ENCODE data around the gene CLUH. TPM values are rescaled to one million over a fixed set of nuclear protein-coding genes. Genes with fewer than 3 reads are reported as not detected.

The CLUH gene
- total RNA-seq, 4 donors from 2014 or later = 42.6 to 87.6 (median 52.9) TPM

DNA sequence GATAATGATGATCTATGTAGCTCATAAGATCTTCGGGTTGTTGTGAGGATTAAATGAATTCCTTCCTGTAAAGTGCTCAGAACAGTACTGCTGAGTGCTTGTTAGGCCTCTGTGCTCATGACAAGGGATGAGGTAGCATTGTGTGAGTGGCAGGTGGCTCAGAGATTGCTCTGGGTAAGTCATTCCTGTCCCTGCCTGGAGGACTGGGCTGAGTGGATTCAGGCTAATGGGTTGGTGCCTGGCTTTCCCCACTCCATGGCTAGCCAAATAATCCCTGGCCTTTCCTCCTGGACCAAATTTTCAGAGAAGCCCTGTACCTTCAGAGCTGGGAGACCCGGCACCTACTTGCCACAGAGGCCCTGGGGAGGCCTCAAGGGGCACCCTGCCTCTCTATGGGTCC lies 39.2 kb upstream of the CLUH start:
- ATAC-seq = no peak
- Histone ChIP-seq H3K4me1 (peaks cover 0 to 19% (median 1%) of the 10 kb centered on the region in 3 donors), H3K4me3 (no peak overlapping the region), H3K27ac (no peak overlapping the region), H3K9me3 (no peaks in the 10 kb centered on the region), H3K27me3 (peaks cover 98% of the 10 kb centered on the region), H3K36me3 (no peaks in the 10 kb centered on the region)
- WGBS, 2 donors (ENCODE audit: low coverage in 1 of 2) = 57 to 62% methylated on average over 1 to 2 of the region's 2 CpGs
- no peak for TF ChIP-seq EP300 (IDR thresholded peaks at IDR 0.05)
- TF ChIP-seq, protein P1, sequence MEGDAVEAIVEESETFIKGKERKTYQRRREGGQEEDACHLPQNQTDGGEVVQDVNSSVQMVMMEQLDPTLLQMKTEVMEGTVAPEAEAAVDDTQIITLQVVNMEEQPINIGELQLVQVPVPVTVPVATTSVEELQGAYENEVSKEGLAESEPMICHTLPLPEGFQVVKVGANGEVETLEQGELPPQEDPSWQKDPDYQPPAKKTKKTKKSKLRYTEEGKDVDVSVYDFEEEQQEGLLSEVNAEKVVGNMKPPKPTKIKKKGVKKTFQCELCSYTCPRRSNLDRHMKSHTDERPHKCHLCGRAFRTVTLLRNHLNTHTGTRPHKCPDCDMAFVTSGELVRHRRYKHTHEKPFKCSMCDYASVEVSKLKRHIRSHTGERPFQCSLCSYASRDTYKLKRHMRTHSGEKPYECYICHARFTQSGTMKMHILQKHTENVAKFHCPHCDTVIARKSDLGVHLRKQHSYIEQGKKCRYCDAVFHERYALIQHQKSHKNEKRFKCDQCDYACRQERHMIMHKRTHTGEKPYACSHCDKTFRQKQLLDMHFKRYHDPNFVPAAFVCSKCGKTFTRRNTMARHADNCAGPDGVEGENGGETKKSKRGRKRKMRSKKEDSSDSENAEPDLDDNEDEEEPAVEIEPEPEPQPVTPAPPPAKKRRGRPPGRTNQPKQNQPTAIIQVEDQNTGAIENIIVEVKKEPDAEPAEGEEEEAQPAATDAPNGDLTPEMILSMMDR (IDR thresholded peaks at IDR 0.05) = no peak
- no peak for TF ChIP-seq POLR2AphosphoS5 (IDR thresholded peaks at IDR 0.05)
- no peak for TF ChIP-seq POLR2A (IDR thresholded peaks at IDR 0.05)

DNA sequence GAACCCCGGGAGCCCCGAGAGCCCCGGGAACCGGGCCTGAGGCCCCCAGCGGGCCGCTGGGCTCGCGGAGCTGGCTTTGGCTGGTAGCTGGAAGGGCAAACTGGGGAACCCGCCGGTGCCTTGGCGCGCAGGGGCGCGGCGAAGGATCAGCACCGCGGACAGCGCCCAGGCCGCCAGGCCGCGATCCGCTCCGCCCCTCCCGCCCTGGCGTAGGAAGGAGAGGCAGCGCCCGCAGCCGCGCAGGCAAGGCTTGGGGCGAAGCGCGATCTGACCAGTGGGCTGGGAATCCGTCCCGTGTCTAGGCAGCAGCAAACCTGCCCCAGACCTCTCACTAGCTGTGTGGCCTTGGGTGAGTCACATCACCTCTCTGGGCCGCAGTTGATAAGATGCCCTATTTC lies 38.2 kb upstream of the CLUH start:
- 0 to 17% methylated on average over 1 to 5 of the region's 35 CpGs for WGBS, 2 donors (ENCODE audit: low coverage in 1 of 2)
- H3K36me3 ChIP-seq = no peaks in the 10 kb centered on the region
- peak; percentile 83 for ATAC-seq
- peaks cover 97% of the 10 kb centered on the region for H3K27me3 ChIP-seq
- no peak for TF ChIP-seq POLR2A (IDR thresholded peaks at IDR 0.05)
- TF ChIP-seq, protein P1 (IDR thresholded peaks at IDR 0.05) = peak in 1 of 4 experiments; percentile 19
- peaks cover 0 to 12% (median 0%) of the 10 kb centered on the region in 3 donors for H3K4me1 ChIP-seq
- H3K9me3 ChIP-seq = no peaks in the 10 kb centered on the region
- peak overlapping the region in 1 of 2 donors; percentile 28 for H3K4me3 ChIP-seq
- H3K27ac ChIP-seq = no peak overlapping the region

DNA sequence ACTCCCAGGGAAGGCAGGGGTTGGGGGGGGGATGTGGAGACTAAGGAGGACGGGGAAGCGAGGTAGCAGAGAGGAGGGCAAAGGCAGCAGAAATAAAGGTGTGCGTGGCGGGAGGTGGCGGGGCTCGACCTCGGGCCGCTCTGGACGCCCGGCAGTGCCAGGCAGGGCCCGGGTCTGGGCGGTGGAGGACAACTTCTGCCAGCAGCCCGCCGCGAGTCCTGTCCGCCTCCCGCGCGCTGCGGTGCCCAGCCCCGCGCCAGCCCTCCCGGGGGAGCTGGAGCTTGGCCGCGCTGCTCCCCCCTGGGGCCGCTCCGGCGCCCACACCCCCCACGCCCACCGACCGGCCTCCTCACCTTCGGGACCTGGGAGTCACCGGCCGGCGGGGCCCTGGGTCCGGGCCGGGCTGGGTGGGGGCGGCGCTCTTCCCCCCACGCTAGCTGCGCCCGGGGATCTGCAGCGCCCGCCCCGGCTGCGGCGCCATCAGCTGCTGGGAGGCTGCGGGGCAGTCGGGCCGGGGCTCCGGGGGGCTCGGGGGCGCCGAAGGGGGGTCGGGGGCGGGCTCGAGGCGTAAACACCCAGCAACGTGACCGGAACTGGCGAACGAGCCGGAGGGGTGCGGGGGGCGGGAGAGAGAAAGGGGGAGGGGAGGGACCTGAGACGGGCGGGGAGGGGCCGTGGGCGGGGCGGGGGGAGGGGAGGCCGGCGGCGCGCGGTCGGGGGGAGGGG lies 37.7 kb upstream of the CLUH start, which contains the start of gene CCDC92B:
Gene CCDC92B (minus strand): TSS at position 595 of the 726 bp plus-strand sequence. CDS start 14,507 bp downstream, outside the sequence.
- Histone ChIP-seq H3K4me1 (peaks cover 0 to 12% (median 0%) of the 10 kb centered on the region in 3 donors), H3K9me3 (no peaks in the 10 kb centered on the region), H3K27me3 (peaks cover 95% of the 10 kb centered on the region), H3K36me3 (no peaks in the 10 kb centered on the region), H3K4me3 (peak within 1 kb of the TSS in 1 of 2 donors; percentile 28), H3K27ac (no peak within 1 kb of the TSS)
- ATAC-seq = no peak
- no peak for TF ChIP-seq POLR2A (IDR thresholded peaks at IDR 0.05)
- TF ChIP-seq POLR2AphosphoS5 (IDR thresholded peaks at IDR 0.05) = no peak
- TF ChIP-seq, protein P1 (IDR thresholded peaks at IDR 0.05) = no peak
- no peak for TF ChIP-seq EP300 (IDR thresholded peaks at IDR 0.05)
- no CpG with 5 or more reads among the region's 76 CpGs for WGBS, 2 donors (ENCODE audit: low coverage in 1 of 2)

DNA sequence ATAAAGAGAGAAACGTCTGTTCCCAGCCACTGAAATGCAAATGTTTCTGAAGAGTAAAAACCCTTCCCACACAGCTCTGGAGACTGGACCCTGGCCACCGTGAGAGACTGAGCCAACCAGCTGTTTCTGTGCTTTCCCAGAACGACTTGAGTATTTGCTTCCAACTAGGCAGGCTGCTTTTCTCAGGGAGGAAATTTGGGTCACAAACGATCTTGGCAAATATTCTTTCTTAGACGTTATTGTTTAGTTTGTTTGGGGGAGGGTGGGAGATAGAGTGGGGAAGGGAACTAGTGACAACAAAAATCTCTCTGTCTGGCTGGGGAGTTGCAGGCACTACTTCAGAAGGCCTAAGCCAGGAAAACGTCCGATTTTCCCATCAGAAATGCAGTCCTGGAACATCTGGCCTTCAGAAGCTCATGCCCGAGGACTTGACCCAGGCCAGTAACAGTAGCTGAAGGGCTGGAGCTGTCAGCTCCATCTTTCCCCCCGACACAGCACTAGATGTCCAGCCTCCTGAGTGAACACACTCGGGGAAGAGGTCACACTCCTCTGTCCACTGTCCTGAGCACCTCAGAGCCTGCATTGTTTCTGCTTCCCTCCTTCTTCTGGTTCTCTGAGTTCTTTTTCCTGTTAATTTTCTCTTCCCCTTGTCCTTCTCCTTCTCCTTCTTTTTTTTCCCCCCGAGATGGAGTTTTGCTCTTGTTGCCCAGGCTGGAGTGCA lies 33.9 kb upstream of the CLUH start:
- H3K9me3 ChIP-seq = no peaks in the 10 kb centered on the region
- TF ChIP-seq POLR2A (IDR thresholded peaks at IDR 0.05) (no peak), POLR2AphosphoS5 (IDR thresholded peaks at IDR 0.05) (no peak), EP300 (IDR thresholded peaks at IDR 0.05) (no peak)
- TF ChIP-seq, protein P1 (IDR thresholded peaks at IDR 0.05) = no peak
- H3K4me1 ChIP-seq = peaks cover 0 to 12% (median 0%) of the 10 kb centered on the region in 3 donors
- peaks cover 83% of the 10 kb centered on the region for H3K27me3 ChIP-seq
- H3K27ac ChIP-seq = no peak overlapping the region
- 14 to 20% methylated on average over 3 to 10 of the region's 11 CpGs for WGBS, 2 donors (ENCODE audit: low coverage in 1 of 2)
- no peak for ATAC-seq
- H3K4me3 ChIP-seq = no peak overlapping the region
- no peaks in the 10 kb centered on the region for H3K36me3 ChIP-seq

Data from gastroesophageal sphincter (tissue), 4 donors.